Lung (tissue), 12 donors: ENCODE data around the gene EFNA2. TPM values are rescaled to one million over a fixed set of nuclear protein-coding genes. Genes with fewer than 3 reads are reported as not detected.

Experiments
- ATAC-seq: fragments of 200-7000 bp; cut with Tn5 transposase; one replicate; pipeline ENCODE4 v1.9.1; 2020; ENCODE audit warnings: moderate number of reproducible peaks; ENCODE audit not compliant: insufficient read depth, low FRiP score
- DNase-seq, 3 donors: peaks; one replicate each; pipeline ENCODE4 v3.0.0-alpha.2; 2013 to 2017
- H3K27ac ChIP-seq, 2 donors: one replicate each; pipeline ENCODE4 v1.5.1; 2013; ENCODE audit warnings: mild to moderate bottlenecking in 2 of 2, moderate library complexity in 2 of 2, control low read depth in 1 of 2, inconsistent platforms in 1 of 2, low read depth in 1 of 2, low read length in 1 of 2
- H3K27me3 ChIP-seq, 3 donors: one replicate each; pipeline ENCODE4 v1.5.1; 2013; ENCODE audit warnings: low read length in 2 of 3; ENCODE audit not compliant: control insufficient read depth in 3 of 3, insufficient read depth in 3 of 3
- H3K36me3 ChIP-seq, 4 donors: one replicate each; pipeline ENCODE4 v1.5.1; 2013; ENCODE audit warnings: low read length in 4 of 4, mild to moderate bottlenecking in 1 of 4, moderate library complexity in 1 of 4; ENCODE audit not compliant: control insufficient read depth in 4 of 4, insufficient read depth in 4 of 4
- H3K4me1 ChIP-seq, 5 donors: one replicate each; pipeline ENCODE4 v1.5.1; 2013; ENCODE audit warnings: low read length in 5 of 5, mild to moderate bottlenecking in 2 of 5, moderate library complexity in 1 of 5; ENCODE audit not compliant: control insufficient read depth in 5 of 5, insufficient read depth in 5 of 5
- H3K4me3 ChIP-seq: one replicate; pipeline ENCODE4 v1.5.1; 2013; ENCODE audit warnings: mild to moderate bottlenecking, control low read depth, moderate library complexity
- H3K9ac ChIP-seq, 2 donors: one replicate each; pipeline ENCODE4 v1.5.1; 2013; ENCODE audit warnings: low read length in 2 of 2, control low read depth in 1 of 2; ENCODE audit not compliant: insufficient read depth in 1 of 2
- H3K9me3 ChIP-seq, 4 donors: one replicate each; pipeline ENCODE4 v1.5.1; 2013; ENCODE audit warnings: low read length in 3 of 4, mild to moderate bottlenecking in 1 of 4, moderate library complexity in 1 of 4; ENCODE audit not compliant: control insufficient read depth in 4 of 4, insufficient read depth in 3 of 4
- CTCF ChIP-seq: IDR thresholded peaks from 2 replicates; pipeline ENCODE4 v1.5.1; 2012; ENCODE audit warnings: mild to moderate bottlenecking; ENCODE audit errors: control extremely low read depth, extremely low read depth
- WGBS, 2 donors: extraction: QIAGEN DNeasy Blood & Tissue Kit; methylation state at CpG; one replicate each; pipeline ENCODE4 v1.1.7; 2013; 5-methylcytosine and 5-hydroxymethylcytosine counted together
- polyA plus RNA-seq, 2 donors: library from polyadenylated mRNA; stranded (reverse); fragments of 200-250 nt; gene quantifications; one replicate each; pipeline ENCODE4 v1.2.1, GENCODE V29; 2013
- total RNA-seq, 2 donors: library from RNA; depleted of rRNA in 1 of 2; stranded (reverse); fragments of >200 nt in 1 of 2; gene quantifications; one replicate each; pipeline ENCODE4 v1.2.1, GENCODE V29; 2014 to 2021
- donor health status: control.
- donor health status: control.
- donor health status: Bipolar disorder and iron deficiency.
- donor health status: healthy.
- donor health status: DM: yes; HTN: yes; CAD: no.

The EFNA2 gene
- total and polyA plus RNA-seq, 4 donors = 0.37 TPM; not detected in 3

DNA sequence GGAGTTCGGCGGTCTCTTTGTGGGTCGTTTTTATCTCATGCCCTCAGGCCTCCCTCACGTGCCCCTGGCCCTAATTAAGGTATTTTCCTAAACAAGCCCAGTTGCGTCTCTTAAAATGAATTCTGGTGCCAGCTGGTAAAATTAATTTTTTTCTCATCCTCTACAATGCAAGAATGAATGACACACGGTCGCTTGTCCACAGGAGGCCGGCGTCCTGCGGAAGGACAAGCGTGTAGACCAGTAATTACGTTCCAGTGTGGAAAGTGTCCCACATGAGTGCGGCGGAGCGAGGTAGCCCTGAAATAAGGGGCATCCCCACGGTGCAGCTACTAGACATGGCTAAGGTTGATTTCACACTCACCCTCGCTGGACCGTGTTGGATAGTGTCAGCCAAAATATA, 63.5 kb downstream of the EFNA2 start:
- no peak for DNase-seq
- peaks cover 0 to 4% (median 0%) of the 10 kb centered on the region in 5 donors for H3K4me1 ChIP-seq
- 88 to 90% methylated on average over 18 of the region's 18 CpGs for WGBS, 2 donors
- no peak overlapping the region for H3K27ac ChIP-seq
- H3K9me3 ChIP-seq = no peaks in the 10 kb centered on the region
- no peaks in the 10 kb centered on the region for H3K36me3 ChIP-seq
- no peak for TF ChIP-seq CTCF
- no peak overlapping the region for H3K9ac ChIP-seq
- no peaks in the 10 kb centered on the region for H3K27me3 ChIP-seq
- no peak overlapping the region for H3K4me3 ChIP-seq
- no peak for ATAC-seq

DNA sequence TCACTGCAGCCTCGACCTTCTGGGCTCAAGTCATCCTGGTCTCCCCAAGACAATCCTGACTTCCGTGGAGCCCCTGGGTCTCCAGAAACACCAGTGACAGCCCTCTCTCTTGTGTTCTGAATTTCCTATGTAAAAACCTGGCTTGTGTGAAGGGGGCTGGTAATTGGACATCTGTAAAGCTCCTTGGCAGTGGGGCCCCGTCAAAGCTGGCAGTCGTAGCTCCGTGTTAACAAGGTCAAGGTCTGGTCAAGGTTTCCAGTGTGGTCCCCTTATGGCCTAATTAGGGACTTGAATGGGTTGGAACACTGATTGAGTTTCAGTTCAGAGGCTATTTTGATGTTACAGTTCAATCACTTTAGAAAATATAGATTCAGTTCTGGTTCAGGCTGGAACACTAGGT, 65.2 kb downstream of the EFNA2 start:
- H3K9me3 ChIP-seq = no peaks in the 10 kb centered on the region
- H3K27ac ChIP-seq = no peak overlapping the region
- no peaks in the 10 kb centered on the region for H3K36me3 ChIP-seq
- ATAC-seq = no peak
- H3K27me3 ChIP-seq = no peaks in the 10 kb centered on the region
- no peak for DNase-seq
- WGBS, 2 donors = 65 to 84% methylated on average over 5 of the region's 5 CpGs
- no peak for TF ChIP-seq CTCF
- peaks cover 0 to 8% (median 0%) of the 10 kb centered on the region in 5 donors for H3K4me1 ChIP-seq
- H3K9ac ChIP-seq = no peak overlapping the region
- H3K4me3 ChIP-seq = no peak overlapping the region

Other genes starting within 250 kb of the EFNA2 start
- 10 to 100 TPM; 20.1 to 50.0 TPM for gene ABCA7, start 245.8 kb upstream of the EFNA2 start, total RNA-seq
- 10 to 100 TPM; 33.5 to 54.4 TPM for gene ABCA7, start 245.8 kb upstream of the EFNA2 start, polyA plus RNA-seq
- gene ARHGAP45, start 218.7 kb upstream of the EFNA2 start, total RNA-seq = 10 to 100 TPM; 23.8 to 86.4 TPM
- 100 to 1,000 TPM in 1 of 2 donors, 10 to 100 TPM in 1; 75.4 to 117 TPM for gene ARHGAP45, start 218.7 kb upstream of the EFNA2 start, polyA plus RNA-seq
- gene POLR2E, start 190.5 kb upstream of the EFNA2 start, total RNA-seq = 100 to 1,000 TPM in 1 of 2 donors, 10 to 100 TPM in 1; 78.4 to 188 TPM
- 100 to 1,000 TPM; 120 to 196 TPM for gene POLR2E, start 190.5 kb upstream of the EFNA2 start, polyA plus RNA-seq
- gene GPX4, start 181.9 kb upstream of the EFNA2 start, total RNA-seq = 100 to 1,000 TPM in 1 of 2 donors, 10 to 100 TPM in 1; 91.6 to 365 TPM
- gene GPX4, start 181.9 kb upstream of the EFNA2 start, polyA plus RNA-seq = 1,000 to 10,000 TPM in 1 of 2 donors, 100 to 1,000 TPM in 1; 566 to 1,031 TPM
- 100 to 1,000 TPM in 1 of 2 donors, 10 to 100 TPM in 1; 45.6 to 128 TPM for gene SBNO2, start 111.6 kb upstream of the EFNA2 start, total RNA-seq
- 100 to 1,000 TPM in 1 of 2 donors, 10 to 100 TPM in 1; 63.3 to 155 TPM for gene SBNO2, start 111.6 kb upstream of the EFNA2 start, polyA plus RNA-seq
- 10 to 100 TPM; 51.0 to 58.3 TPM for gene STK11, start 80.1 kb upstream of the EFNA2 start, total RNA-seq
- gene STK11, start 80.1 kb upstream of the EFNA2 start, polyA plus RNA-seq = 10 to 100 TPM; 43.1 to 59.8 TPM
- gene CBARP, start 47.9 kb upstream of the EFNA2 start, total RNA-seq = under 1 TPM; 0.23 to 0.83 TPM
- gene CBARP, start 47.9 kb upstream of the EFNA2 start, polyA plus RNA-seq = under 1 TPM; 0.41 to 0.77 TPM
- 100 to 1,000 TPM in 1 of 2 donors, 10 to 100 TPM in 1; 27.1 to 217 TPM for gene ATP5F1D, start 44.1 kb upstream of the EFNA2 start, total RNA-seq
- 100 to 1,000 TPM; 157 to 266 TPM for gene ATP5F1D, start 44.1 kb upstream of the EFNA2 start, polyA plus RNA-seq
- gene MIDN, start 37.3 kb upstream of the EFNA2 start, total RNA-seq = 100 to 1,000 TPM in 1 of 2 donors, 10 to 100 TPM in 1; 39.7 to 185 TPM
- 10 to 100 TPM; 49.3 to 68.0 TPM for gene MIDN, start 37.3 kb upstream of the EFNA2 start, polyA plus RNA-seq
- 100 to 1,000 TPM; 435 to 443 TPM for gene CIRBP, start 16.5 kb upstream of the EFNA2 start, total RNA-seq
- gene CIRBP, start 16.5 kb upstream of the EFNA2 start, polyA plus RNA-seq = 100 to 1,000 TPM; 313 to 488 TPM
- 10 to 100 TPM; 17.5 to 66.5 TPM for gene FAM174C, start 10.3 kb upstream of the EFNA2 start, total RNA-seq
- gene FAM174C, start 10.3 kb upstream of the EFNA2 start, polyA plus RNA-seq = 10 to 100 TPM; 72.3 to 89.3 TPM
- 100 to 1,000 TPM in 1 of 2 donors, 10 to 100 TPM in 1; 33.4 to 114 TPM for gene NDUFS7, start 98.0 kb downstream of the EFNA2 start, total RNA-seq
- gene NDUFS7, start 98.0 kb downstream of the EFNA2 start, polyA plus RNA-seq = 100 to 1,000 TPM; 103 to 133 TPM
- gene GAMT, start 115.7 kb downstream of the EFNA2 start, total RNA-seq = 1 to 10 TPM; 7.1 to 8.6 TPM
- gene GAMT, start 115.7 kb downstream of the EFNA2 start, polyA plus RNA-seq = 1 to 10 TPM; 2.9 to 7.6 TPM
- gene DAZAP1, start 121.7 kb downstream of the EFNA2 start, total RNA-seq = 100 to 1,000 TPM in 1 of 2 donors, 10 to 100 TPM in 1; 61.4 to 125 TPM
- gene DAZAP1, start 121.7 kb downstream of the EFNA2 start, polyA plus RNA-seq = 10 to 100 TPM; 77.3 to 82.8 TPM
- gene RPS15, start 152.5 kb downstream of the EFNA2 start, total RNA-seq = 1,000 to 10,000 TPM in 1 of 2 donors, 100 to 1,000 TPM in 1; 574 to 1,157 TPM
- 1,000 to 10,000 TPM; 2,710 to 2,993 TPM for gene RPS15, start 152.5 kb downstream of the EFNA2 start, polyA plus RNA-seq
- under 1 TPM; 0.15 to 0.37 TPM for gene APC2, start 164.2 kb downstream of the EFNA2 start, total RNA-seq
- gene APC2, start 164.2 kb downstream of the EFNA2 start, polyA plus RNA-seq = under 1 TPM; 0.01 to 0.04 TPM
- 10 to 100 TPM; 24.1 to 35.8 TPM for gene C19orf25, start 193.3 kb downstream of the EFNA2 start, total RNA-seq
- gene C19orf25, start 193.3 kb downstream of the EFNA2 start, polyA plus RNA-seq = 10 to 100 TPM; 33.3 to 42.6 TPM
- gene PCSK4, start 204.5 kb downstream of the EFNA2 start, total RNA-seq = 1 to 10 TPM; 7.1 to 7.9 TPM
- 1 to 10 TPM; 2.3 to 3.7 TPM for gene PCSK4, start 204.5 kb downstream of the EFNA2 start, polyA plus RNA-seq
- 1 to 10 TPM; 3.0 to 6.8 TPM for gene REEP6, start 205.3 kb downstream of the EFNA2 start, total RNA-seq
- gene REEP6, start 205.3 kb downstream of the EFNA2 start, polyA plus RNA-seq = 1 to 10 TPM; 2.5 to 7.6 TPM
- 1 to 10 TPM in 1 of 2 donors, under 1 TPM in 1; 0.97 to 2.8 TPM for gene ADAMTSL5, start 227.1 kb downstream of the EFNA2 start, total RNA-seq
- 1 to 10 TPM; 1.4 to 1.5 TPM for gene ADAMTSL5, start 227.1 kb downstream of the EFNA2 start, polyA plus RNA-seq
- gene PLK5, start 238.2 kb downstream of the EFNA2 start, total RNA-seq = not detected
- gene PLK5, start 238.2 kb downstream of the EFNA2 start, polyA plus RNA-seq = under 1 TPM in 1 of 2 donors, not detected in 1; 0.09 TPM